NCI-H82 (cell line): Measurements from ENCODE around the gene CAMK2A.

ENCODE experiments used
- DNase-seq: peaks from one replicate; lab custom pipeline; 2025; lab: John Stamatoyannopoulos, UW

The CAMK2A gene

GRCh38 chr5:150299571-150300327, 10.2 kb upstream of the CAMK2A start:
- peak; percentile 56 for DNase-seq

- peak; percentile 98 for DNase-seq
These were observed 9.3 kb upstream of the CAMK2A start for GRCh38 chr5:150298701-150299451.

GRCh38 chr5:150297934-150298595, 8.5 kb upstream of the CAMK2A start:
- DNase-seq, result no peak

DNA sequence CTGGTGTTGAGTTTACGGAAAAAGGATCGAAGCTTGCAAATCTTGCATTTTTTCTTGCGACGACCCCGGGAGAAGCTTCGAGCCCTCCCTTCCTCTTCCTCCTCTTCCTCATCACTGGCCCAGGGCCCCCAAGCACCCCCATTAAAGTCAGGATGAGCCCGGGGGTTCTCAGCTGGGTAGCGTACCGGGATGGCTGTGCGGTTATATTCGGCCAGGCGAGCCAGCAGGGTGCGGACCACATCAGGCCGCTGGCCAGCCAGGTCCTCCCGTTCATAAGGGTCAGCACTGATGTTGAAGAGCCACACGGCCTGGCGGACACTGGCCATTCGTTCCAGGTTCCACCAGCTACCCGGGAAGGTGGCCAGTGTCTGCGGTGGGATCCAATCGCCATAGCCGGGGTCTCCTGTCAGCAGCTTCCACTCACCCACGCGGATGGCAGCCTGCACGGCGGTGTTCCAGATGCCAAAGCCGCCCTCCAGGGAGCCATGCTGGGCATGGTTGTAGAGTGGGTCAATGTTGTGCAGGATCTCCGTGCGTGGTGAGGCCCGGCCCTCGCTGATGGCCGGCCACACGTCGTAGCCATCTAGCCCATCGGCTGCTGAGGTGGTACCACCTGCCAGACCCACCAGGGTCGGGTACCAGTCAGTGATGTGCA, 7.8 kb upstream of the CAMK2A start:
- DNase-seq, result no peak

DNA sequence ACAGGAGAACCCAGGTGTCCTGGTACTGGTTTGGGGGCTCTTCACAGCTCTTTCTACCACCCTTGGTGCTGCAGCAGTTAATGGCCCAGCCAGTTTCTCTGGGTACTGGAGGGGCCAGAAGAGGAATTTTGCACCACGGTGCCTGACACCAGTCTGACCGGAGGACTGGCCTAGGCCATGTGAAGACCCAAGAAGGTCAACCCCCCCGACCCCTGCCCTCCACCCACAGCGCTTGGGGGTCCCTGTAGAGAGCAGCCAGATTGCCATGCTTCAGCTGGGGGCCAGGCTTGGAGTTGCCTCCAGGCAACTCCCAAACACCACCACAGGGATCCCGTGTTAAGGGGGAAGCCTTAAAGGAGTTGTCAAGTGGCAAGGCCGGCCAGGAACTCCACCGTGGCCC, 6.9 kb upstream of the CAMK2A start:
- DNase-seq, result no peak

DNA sequence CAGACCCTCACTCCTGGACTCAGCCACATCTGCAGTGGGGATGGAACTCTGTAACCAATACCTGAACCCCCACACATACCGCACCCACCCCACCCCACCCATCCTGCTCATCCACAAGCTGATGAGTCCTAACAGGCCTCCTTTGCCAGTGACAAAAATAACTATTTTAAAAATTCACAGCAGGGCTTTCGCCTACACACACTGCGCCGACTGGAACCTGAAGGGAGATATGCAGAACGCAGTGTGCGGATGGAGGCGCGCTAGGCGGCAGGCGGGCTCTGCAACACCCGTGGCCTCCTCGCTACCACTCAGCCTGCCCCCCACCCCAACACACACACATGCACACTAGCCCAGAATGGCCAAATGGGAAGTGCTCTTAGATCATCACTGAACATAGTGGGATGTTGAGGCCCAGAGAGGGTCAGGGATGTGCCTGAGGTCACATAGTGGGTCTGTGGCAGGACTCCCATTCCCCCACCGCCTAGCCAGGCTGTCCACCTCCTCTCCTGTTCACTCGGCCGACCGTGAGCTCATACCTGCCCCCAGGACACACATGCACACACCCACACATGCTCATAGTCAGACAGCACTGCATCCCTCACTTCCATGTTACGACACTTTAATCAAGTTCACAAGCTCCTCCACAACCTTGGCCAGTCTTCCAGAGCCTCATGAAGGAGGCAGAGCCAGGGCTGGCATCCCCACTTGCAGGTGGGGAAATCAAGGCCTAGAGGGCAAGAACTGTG, 6.3 kb upstream of the CAMK2A start:
- no peak for DNase-seq

DNA sequence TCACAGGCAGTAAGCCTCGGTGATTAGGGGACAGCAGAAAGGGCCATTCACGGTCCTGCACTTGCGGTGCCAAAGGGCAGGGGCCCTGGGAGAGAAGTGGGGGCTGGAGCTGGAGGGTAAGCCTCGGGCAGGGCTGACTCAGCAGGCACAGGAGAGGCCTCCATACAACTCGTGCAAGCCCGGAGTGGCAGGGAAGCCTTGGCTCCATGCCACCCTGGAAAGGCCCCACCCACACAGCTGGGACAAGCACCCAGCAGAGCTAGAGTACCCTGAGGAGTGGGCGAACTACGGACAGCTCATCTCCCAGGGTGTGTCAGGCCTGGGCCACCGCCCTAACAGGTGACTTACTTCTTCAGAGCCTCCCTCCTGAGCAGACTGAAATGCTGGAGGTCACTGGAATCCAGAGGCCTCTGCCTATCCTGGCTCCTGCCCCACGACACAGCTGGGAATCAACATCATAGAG, 5.6 kb upstream of the CAMK2A start:
- DNase-seq, result no peak

- no peak for DNase-seq
These were observed 5.0 kb upstream of the CAMK2A start for GRCh38 chr5:150294551-150295071.

- DNase-seq, result peak; percentile 6
These were observed 3.7 kb upstream of the CAMK2A start for GRCh38 chr5:150293091-150293941.

DNA sequence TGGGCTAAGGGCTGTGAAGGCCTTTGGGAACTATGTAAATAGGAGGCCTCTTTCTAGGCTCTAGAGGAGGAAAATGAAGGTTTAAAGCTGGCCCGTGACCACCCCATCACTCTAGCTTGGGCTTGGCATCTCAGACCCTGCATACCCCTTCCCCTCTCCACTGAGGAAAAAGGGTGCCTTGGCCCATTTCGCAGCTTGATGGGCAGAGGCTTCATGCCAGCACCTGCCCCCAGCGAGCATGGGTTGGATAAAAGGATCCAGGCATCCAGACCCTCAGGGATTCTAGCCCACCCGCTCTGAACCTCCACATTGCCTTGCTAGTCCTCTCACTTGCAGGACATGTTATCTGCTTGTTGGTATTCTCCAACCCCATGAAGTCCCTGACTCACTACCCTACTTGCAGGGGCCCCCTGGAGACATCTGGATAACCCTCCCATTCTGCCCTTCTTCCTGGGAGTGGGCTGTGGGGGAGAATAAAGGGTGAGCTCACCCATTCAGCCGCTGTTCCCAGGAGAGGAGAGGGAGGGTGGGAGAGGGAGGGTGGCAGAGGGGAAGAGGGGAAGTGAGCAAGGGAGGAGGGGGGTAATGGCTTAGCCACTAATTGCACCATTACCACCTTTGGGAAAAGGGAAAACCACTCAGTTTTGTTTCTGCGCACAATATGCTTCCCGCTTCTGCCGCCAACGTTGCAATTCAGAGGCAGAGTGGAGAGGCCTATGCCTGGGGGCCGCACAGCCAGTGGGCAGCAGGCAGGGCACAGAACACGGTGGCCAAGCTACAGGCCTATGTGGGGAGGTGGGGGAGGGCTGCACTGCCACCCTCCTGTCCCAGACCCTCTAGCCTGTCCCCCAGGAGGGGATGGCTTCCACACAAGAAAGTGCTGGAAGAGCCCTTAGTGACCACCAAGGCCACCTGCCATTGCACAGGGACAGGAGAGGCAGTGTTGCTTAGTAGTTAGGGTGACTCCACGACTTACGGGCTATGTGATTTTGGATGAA, 2.1 kb upstream of the CAMK2A start:
- DNase-seq, result peak; percentile 45

DNA sequence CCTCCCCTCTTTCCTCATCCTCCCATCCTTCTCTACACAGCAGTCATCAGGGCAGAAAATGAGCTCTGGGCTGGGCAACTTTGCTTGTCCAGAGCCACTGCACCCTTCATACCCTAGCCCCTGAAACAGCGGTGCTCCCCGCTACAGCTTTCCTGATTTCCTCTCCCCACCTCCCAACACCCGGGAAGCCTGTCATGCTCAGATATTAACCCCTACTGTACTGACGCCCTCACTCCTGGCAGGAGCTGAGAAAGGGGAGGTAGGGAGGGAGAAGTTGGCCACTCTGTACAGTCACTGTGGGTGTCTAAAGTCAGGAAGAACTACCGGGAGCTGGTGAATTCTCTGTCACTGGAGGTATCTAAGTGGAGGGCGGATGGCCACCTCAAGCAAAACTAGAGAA, 782 bp downstream of the CAMK2A start:
- no peak for DNase-seq

- DNase-seq, result no peak
These were observed 1.2 kb downstream of the CAMK2A start for GRCh38 chr5:150288361-150288760.

DNA sequence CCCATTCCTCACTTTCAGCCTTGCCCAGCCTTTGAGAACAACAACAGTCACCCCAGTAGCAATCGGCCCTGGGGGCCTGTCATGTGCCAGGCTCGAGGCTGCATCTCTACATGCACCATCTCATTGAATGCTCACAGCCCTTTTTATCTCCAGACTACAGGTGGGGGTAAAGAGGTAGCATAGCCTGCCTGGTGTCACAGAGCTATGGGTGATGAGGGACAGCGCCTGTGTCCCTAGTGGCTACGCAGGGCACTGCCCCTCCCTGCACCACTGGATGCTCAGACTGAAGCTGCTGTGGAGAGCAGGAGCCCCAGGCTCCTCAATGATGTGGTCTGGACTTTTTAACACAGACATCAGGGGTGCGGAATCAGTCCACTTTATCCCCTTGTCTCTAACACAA, 2.8 kb downstream of the CAMK2A start:
- DNase-seq, result peak; percentile 66

DNA sequence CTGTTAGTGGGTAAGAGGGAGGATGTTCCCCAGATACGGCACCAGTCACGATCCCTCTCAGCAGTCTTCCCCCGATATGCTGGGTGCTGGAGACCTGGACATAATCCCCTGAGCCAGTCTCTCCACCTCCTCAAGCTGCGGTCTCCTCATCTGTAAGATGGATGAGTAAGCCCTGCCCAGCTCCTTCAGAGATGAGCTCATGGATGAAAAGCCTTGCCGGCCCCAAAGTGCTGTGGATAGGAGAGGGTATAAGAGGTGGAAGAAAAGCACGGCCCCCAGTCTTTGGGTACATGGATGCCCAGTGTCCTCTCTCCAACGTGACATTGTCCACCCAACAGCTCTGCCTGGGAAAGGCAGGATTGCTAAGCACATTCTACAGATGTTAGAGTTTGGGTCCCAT, 4.5 kb downstream of the CAMK2A start:
- DNase-seq, result no peak

DNA sequence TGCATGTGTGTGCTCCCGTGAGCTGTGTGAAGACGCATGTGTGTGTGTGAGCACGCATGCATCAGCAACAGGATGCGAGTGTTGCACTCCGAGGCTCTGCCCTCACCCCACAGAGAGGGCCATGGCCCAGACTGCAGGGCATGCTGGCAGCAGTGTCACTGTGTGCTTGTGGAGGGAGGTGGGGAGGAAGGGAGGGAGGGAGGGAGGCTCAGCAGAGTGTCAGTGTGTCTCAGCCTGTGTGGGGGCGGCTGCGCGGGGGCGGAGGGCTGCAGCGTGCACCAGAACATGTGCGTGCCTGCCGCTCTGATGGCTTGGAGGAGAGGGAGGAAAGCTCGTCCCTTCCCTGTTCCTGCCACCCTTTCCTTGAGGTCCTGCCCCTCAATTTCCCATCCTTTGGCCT, 5.3 kb downstream of the CAMK2A start:
- no peak for DNase-seq

DNA sequence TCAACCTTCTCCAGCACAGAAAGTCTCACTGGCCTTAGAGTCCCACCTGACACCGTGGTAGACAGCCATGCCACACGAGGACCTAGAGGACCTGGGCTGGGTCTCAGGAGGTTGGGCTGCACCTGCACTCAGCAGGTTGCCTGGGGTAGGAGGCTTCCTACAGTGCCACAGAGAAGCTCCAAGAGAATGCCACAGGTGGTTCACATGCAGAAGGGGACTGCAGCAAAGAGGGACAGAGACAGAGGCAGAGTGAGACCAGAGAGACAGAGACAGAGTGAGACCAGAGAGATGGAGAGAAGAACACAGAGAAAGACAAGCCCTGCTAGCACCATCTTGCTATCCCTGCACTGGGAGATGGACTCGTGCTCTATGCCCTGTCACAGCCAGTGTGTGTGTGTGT, 5.7 kb downstream of the CAMK2A start:
- no peak for DNase-seq

GRCh38 chr5:150281987-150282386, 7.6 kb downstream of the CAMK2A start:
- DNase-seq, result no peak

DNA sequence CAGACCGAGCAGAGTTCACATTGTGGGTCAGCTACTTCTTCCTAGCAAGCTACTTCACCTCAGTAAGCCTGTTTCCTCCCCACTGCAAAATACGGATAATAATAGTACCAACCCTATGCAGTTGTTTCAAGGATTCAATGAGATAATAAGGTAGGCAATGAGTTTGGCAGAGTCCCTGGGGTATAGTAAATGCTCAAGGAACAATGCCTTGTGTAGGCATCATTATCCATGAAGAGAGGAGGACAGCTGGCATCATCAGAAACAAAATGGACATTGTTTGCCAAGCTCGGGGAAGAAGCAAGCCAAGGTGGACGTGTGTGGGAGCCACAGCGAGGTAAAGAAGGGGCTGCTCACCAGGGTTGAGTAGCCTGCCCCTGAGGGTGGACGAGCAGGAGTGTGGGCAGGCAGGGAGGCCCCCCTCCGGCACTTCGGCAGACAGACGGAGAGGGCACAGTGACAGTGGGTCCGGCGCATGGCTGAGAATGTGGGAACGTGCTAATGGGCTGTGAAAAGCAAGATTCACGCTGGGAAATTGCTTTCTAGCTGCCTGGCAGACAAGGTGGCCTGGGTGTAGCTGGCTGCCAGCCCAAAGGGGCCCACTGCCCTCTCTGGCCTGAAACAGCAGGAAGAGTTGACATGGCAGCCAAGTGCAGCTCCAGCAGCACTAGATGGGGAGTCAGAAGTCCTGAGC, 10.1 kb downstream of the CAMK2A start:
- no peak for DNase-seq

DNA sequence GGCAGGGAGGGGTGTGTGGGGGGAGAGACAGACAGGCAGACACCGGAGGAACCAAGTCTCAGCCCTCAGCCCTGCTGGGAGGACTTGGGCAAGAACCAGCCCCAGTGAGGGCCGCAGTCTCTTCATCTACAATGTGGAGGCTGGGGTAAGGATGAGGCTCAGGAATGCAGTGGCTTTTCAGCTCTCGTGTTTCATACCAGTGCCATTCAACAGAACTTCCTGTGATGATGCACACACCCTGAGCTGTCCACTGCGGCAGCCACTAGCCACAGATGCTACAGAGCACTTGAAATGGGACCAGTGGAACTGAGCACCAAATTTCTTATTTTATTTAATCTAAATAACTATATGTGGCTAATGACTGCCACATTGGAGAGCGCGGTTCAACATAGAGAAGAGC, 10.7 kb downstream of the CAMK2A start:
- no peak for DNase-seq
